DND-41 (cell line): ENCODE results near the gene COMTD1.

Experiments used
- ATAC-seq: fragments of 200-7000 bp; cut with Tn5 transposase; 3 replicates; pipeline ENCODE4 v1.9.1; 2021; ENCODE audit warnings: low read depth; ENCODE audit not compliant: insufficient read depth
- DNase-seq: peaks from one replicate; pipeline ENCODE4 v3.0.0-alpha.2; 2020
- H2AFZ ChIP-seq: 2 replicates; pipeline ENCODE4 v1.6.0; 2012; ENCODE audit warnings: low read depth, low read length
- H3K27ac ChIP-seq: 2 replicates; pipeline ENCODE4 v1.5.1; 2012; ENCODE audit warnings: low read length, inconsistent platforms
- H3K27me3 ChIP-seq: fragments of 200-600 bp; sonication (generic); 2 replicates; pipeline ENCODE4 v1.6.0; 2012; ENCODE audit warnings: low read length, mild to moderate bottlenecking, inconsistent platforms; ENCODE audit not compliant: insufficient read depth, poor library complexity
- H3K36me3 ChIP-seq: 2 replicates; pipeline ENCODE4 v1.5.1; 2012; ENCODE audit warnings: low read length, inconsistent platforms; ENCODE audit not compliant: insufficient read depth
- H3K4me1 ChIP-seq: 2 replicates; pipeline ENCODE4 v1.5.1; 2012; ENCODE audit warnings: mild to moderate bottlenecking, low read length; ENCODE audit not compliant: insufficient read depth
- H3K4me2 ChIP-seq: 2 replicates; pipeline ENCODE4 v1.6.0; 2012; ENCODE audit warnings: mild to moderate bottlenecking, moderate library complexity, low read length, inconsistent platforms; ENCODE audit not compliant: insufficient read depth
- H3K4me3 ChIP-seq, 2 experiments: fragments of 200-600 bp in 1 of 2; shearing (Covaris generic) in 1 of 2; 2 replicates each; pipeline ENCODE4 v1.5.1; 2012 to 2016; ENCODE audit warnings: inconsistent platforms in 2 of 2, low read length in 2 of 2, mild to moderate bottlenecking in 2 of 2, low read depth in 1 of 2, moderate library complexity in 1 of 2
- H3K79me2 ChIP-seq: 2 replicates; pipeline ENCODE4 v1.6.0; 2012; ENCODE audit warnings: low read length, inconsistent platforms; ENCODE audit not compliant: insufficient read depth
- H3K9ac ChIP-seq: 2 replicates; pipeline ENCODE4 v1.6.0; 2012; ENCODE audit warnings: low read depth, mild to moderate bottlenecking, inconsistent platforms, low read length, moderate library complexity
- H3K9me3 ChIP-seq: 2 replicates; pipeline ENCODE4 v1.5.1; 2012; ENCODE audit warnings: low read length, moderate library complexity, mild to moderate bottlenecking, inconsistent platforms; ENCODE audit not compliant: insufficient read depth, severe bottlenecking
- H4K20me1 ChIP-seq: 2 replicates; pipeline ENCODE4 v1.6.0; 2012; ENCODE audit warnings: low read length; ENCODE audit not compliant: insufficient read depth
- CTCF ChIP-seq: IDR thresholded peaks from 2 replicates; pipeline ENCODE4 v1.5.1; 2012; ENCODE audit warnings: borderline replicate concordance, low read length, moderate library complexity, mild to moderate bottlenecking; ENCODE audit not compliant: poor library complexity, severe bottlenecking; ENCODE audit errors: extremely low read depth
- EZH2 ChIP-seq: IDR thresholded peaks from 3 replicates; pipeline ENCODE4 v1.6.1; 2012; ENCODE audit warnings: borderline replicate concordance, low read depth, mild to moderate bottlenecking, moderate library complexity, low read length, inconsistent platforms; ENCODE audit not compliant: severe bottlenecking

COMTD1 gene

GRCh38 chr10:75235375-75236177 is at the start of gene COMTD1:
COMTD1 (minus strand) TSS chr10:75235957; CDS start chr10:75235928, 29 bp downstream.
- H3K79me2 ChIP-seq: peaks cover 4% of the 10 kb centered on the region; the same call in 1 of the 2 replicates
- TF ChIP-seq EZH2 (no peak), CTCF (peak; percentile 99)
- peak within 1 kb of the TSS; percentile 72 for H3K9ac ChIP-seq
- no peaks in the 10 kb centered on the region for H3K9me3 ChIP-seq
- peaks cover 29% of the 10 kb centered on the region for H3K36me3 ChIP-seq
- no peaks in the 10 kb centered on the region for H3K27me3 ChIP-seq
- H3K27ac ChIP-seq: peak within 1 kb of the TSS; percentile 73
- peak within 1 kb of the TSS; percentile 98 for H2AFZ ChIP-seq
- peaks cover 18% of the 10 kb centered on the region for H3K4me1 ChIP-seq
- peak within 1 kb of the TSS; percentile 97 for H3K4me2 ChIP-seq
- H3K4me3 ChIP-seq: peak within 1 kb of the TSS; percentile 34 to 82
- peak; percentile 87 for ATAC-seq
- H4K20me1 ChIP-seq: peaks cover 5% of the 10 kb centered on the region; the same call in 1 of the 2 replicates
- DNase-seq: peak; percentile 92

GRCh38 chr10:75283671-75284470 is 48.1 kb upstream of the COMTD1 start:
- no peak overlapping the region for H3K27ac ChIP-seq
- H2AFZ ChIP-seq: no peak overlapping the region
- no peak overlapping the region for H3K4me2 ChIP-seq
- no peaks in the 10 kb centered on the region for H3K79me2 ChIP-seq
- no peak overlapping the region for H3K9ac ChIP-seq
- ATAC-seq: no peak
- H3K36me3 ChIP-seq: no peaks in the 10 kb centered on the region
- H3K4me1 ChIP-seq: no peaks in the 10 kb centered on the region
- H3K9me3 ChIP-seq: no peaks in the 10 kb centered on the region
- no peak overlapping the region for H3K4me3 ChIP-seq
- H4K20me1 ChIP-seq: no peaks in the 10 kb centered on the region
- no peak for DNase-seq
- peaks cover 9% of the 10 kb centered on the region for H3K27me3 ChIP-seq
- TF ChIP-seq EZH2 (no peak), CTCF (no peak)

- no peak overlapping the region for H3K9ac ChIP-seq
- TF ChIP-seq CTCF: no peak
- TF ChIP-seq EZH2: no peak
- no peak overlapping the region for H3K4me3 ChIP-seq
- no peak for ATAC-seq
- no peaks in the 10 kb centered on the region for H3K4me1 ChIP-seq
- H3K4me2 ChIP-seq: no peak overlapping the region
- H3K27me3 ChIP-seq: peaks cover 9% of the 10 kb centered on the region
- H3K36me3 ChIP-seq: no peaks in the 10 kb centered on the region
- H2AFZ ChIP-seq: no peak overlapping the region
- H3K9me3 ChIP-seq: no peaks in the 10 kb centered on the region
- H3K79me2 ChIP-seq: no peaks in the 10 kb centered on the region
- H3K27ac ChIP-seq: no peak overlapping the region
- DNase-seq: no peak
- no peaks in the 10 kb centered on the region for H4K20me1 ChIP-seq
These were observed 47.4 kb upstream of the COMTD1 start for GRCh38 chr10:75283078-75283670.
